Melanocyte of skin (primary cell): ENCODE results near the gene RGS4. TPM values are rescaled to one million over a fixed set of nuclear protein-coding genes. Genes with fewer than 3 reads are reported as not detected.

Experiments used
- total RNA-seq, 2 donors: library from RNA; depleted of rRNA; stranded (reverse); fragments of >200 nt; gene quantifications; 2 replicates each; pipeline ENCODE4 v1.2.3, GENCODE V29; 2012

RGS4 gene
- under 1 TPM in 1 of 2 donors, not detected in 1; 0.33 TPM for total RNA-seq

DNA sequence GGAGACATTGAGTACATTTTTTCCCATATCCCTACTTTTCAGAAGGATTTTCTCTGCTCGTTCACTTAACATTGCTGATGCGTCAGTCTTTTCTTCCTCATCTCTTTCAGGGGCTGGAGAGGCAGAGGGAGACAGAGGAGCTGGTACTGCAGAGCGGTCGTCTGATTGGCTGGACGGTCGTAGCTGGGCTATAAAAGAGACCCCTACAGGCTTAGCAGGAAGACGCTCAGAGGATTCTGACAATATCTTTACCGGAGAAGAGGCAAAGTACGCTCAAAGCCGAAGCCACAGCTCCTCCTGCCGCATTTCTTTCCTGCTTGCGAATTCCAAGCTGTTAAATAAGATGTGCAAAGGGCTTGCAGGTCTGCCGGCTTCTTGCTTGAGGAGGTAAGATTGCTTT is at the start of gene RGS4:
Gene RGS4 (plus strand): TSS at position 220 of the 400 bp plus-strand sequence. CDS start 124 bp downstream, at position 344.

Other genes with a start within 250 kb of the RGS4 start
- not detected for gene CCDC190, start 208.2 kb upstream of the RGS4 start, total RNA-seq
- gene RGS5, start 133.6 kb downstream of the RGS4 start, total RNA-seq, result 1 to 10 TPM; 1.3 to 8.6 TPM